GM19351 (cell line): Measurements from ENCODE around the gene TP53TG3.
"Not testable (repeated sequence)": the region's sequence is repeated elsewhere in the genome, so short reads cannot be mapped to it uniquely, and the experiment has no call there.

Experiments
- ATAC-seq: cut with Tn5 transposase; IDR thresholded peaks from one replicate; pipeline ENCODE4 v1.9.1; 2021; ENCODE audit warnings: mild to moderate bottlenecking, moderate library complexity; ENCODE audit not compliant: unreplicated experiment

TP53TG3 gene, protein sequence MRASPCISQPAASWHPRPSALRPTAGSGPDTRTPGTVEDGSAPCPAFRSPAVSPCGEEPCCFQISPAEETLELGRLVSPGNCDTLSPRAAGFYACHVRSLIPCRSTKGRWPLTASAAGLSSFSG

DNA sequence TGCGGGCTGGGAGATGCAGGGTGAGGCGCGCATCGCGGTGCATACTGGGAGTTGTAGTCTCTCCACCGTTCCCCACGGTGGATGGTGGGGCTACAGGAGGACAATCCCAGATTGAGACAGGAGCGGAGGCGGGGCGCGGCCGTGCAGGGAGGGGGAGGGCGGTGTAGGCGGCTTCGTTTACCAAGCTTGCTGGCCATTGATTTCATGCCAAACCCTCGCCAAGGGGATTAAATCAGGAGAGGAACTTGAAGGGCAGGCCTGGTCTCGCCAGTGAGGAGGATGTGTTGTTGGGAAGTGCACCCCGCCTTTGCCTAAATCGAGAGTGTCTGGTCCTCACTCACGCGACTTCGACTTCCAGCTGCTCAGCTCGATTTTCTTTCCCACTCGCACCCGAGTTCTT is at the start of gene TP53TG3:
TP53TG3 (minus strand) TSS at position 101 of the 400 bp plus-strand sequence; CDS start at position 33, 68 bp downstream.
- ATAC-seq = not testable (repeated sequence)

DNA sequence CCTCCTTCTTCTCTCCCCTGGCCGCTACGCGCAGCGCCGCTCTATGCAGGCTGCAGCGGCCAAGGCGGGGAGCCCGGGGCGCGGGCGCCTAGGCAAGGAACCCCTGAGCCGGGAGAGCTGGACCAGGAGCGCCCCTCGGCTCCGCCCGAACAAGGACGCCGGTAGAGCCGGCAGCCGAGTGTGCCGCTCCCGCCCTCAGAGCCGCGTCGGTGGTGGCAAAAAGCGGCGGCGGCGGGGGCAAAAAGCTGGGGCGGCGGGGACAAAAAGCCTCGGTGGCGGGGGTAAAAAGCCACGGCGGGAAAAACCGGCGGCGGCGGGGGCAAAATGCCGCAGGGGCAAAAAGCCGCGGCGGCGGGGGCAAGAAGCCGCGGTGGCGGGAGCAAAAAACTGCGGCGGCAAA is 25.1 kb downstream of the TP53TG3 start:
- not testable (repeated sequence) for ATAC-seq

DNA sequence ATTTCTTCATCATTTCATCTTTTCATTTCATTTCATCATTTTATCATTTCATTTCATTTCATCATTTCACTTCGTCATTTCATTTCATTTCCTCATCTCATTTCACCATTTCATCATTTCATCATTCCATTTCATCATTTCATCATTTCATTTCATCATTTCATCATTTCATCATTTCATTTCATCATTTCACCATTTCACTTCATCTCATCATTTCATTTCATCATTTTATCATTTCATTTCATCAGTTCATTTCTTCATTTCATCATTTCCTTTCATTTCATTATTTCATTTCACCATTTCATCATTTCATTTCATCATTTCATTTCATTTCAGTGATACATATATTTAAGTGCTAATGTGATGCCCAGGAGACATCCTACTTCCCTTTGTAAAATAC is 28.4 kb downstream of the TP53TG3 start:
- ATAC-seq = not testable (repeated sequence)

DNA sequence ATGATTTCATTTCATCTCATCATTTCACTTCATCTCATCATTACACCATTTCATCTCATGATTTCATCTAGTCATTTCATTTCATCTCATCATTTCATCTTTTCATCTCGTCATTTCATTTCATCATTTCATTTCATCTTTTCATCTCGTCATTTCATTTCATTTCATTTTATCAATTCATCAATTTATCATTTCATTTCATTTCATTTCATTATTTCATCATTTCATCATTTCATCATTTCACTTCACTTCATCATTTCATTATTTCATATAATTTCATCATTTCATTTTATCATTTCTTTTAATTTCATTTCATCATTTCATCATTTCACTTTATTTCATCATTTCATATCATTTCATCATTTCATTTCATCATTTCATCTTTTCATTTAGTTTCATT is 29.2 kb downstream of the TP53TG3 start:
- ATAC-seq = not testable (repeated sequence)

DNA sequence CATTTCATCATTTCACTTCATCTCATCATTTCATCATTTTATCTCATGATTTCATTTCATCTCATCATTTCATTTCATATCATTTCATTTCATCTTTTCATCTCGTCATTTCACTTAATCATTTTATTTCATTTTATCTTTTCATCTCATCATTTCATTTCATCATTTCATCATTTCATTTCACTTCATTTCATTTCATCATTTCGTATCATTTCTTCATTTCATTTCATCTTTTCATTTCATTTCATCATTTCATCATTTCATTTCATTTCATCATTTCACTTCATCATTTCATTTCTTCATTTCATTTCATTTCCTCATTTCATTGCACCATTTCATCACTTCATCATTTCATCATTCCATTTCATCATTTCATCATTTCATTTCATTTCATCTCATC is 29.8 kb downstream of the TP53TG3 start:
- not testable (repeated sequence) for ATAC-seq

DNA sequence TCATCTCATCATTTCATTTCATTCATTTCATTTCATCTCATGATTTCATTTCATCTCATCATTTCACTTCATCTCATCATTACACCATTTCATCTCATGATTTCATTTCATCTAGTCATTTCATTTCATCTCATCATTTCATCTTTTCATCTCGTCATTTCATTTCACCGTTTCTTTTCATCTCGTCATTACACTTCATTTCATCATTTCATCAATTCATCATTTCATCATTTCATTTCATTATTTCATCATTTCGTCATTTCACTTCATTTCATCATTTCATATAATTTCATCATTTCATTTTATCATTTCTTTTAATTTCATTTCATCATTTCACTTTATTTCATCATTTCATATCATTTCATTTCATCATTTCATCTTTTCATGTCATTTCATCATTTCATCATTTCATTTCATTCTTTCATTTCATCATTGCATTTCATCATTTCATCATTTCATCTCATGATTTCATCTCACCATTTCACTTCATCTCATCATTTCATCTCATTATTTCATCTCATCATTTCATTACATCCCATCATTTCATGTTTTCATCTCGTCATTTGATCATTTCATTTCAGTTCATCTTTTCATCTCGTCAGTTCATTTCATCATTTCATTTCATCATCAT is 30.6 kb downstream of the TP53TG3 start:
- ATAC-seq = not testable (repeated sequence)

DNA sequence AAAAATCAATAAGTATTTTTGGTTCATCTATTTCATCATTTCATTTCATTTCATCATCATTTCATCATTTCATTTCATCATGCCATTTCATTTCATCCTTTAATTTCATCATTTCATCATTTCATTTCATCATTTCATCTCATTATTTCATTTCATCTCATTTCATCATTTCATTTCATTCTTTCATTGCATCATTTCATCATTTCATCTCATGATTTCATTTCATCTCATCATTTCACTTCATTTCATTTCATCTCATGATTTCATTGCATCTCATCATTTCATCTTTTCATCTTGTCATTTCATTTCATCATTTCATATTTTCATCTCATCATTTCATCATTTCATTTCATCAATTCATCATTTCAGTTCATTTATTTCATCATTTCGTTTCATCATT is 31.2 kb downstream of the TP53TG3 start:
- ATAC-seq = not testable (repeated sequence)

DNA sequence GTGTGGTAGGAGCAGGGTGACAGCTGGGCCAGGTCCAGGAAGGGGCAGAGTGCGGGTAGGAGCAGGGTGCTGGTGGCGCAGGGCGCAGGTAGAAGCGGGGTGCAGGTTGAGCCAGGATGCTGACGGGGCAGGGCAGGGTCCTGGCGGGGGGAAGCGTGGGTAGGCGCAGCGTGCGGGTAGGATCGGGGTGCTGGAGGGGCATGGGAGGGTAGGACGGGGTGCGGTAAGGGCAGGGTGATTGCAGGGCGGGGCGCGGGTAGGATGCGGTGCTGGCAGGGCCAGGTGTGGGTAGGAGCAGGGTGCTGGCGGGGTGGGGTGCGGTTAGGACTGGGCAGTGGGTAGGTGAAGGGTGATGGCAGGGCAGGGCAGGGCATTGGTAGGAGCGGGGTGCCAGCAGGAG is 38.4 kb downstream of the TP53TG3 start:
- ATAC-seq = not testable (repeated sequence)

DNA sequence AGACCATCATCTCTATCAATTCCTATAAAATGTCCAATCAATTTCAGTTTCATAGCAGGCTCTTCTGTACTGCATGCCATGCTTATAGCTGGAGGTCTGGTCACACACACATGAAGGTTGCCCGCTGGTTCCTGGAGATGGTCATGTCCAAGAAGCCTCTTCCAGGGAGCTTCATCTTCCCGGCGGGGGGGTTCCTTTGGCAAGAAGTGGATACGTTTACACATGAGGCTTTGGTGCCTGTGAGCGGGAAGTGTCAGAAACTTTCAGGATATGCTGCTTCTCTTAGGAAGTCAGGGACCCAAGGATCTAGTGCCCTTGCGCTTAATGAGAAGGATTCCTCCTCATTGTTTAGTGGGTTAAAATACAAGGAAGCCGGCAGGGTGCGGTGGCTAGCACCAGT is 43.9 kb downstream of the TP53TG3 start:
- ATAC-seq = not testable (repeated sequence)
